Fibroblast of mammary gland (primary cell): Measurements from ENCODE around the gene PLAC8L1.
A peak's percentile ranks its signal among the peaks of the same experiment; 100 is the strongest.

Experiments
- DNase-seq: peaks from one replicate; pipeline ENCODE4 v3.0.0-alpha.2; 2010; ENCODE audit warnings: low read depth
- H3K4me3 ChIP-seq: 2 replicates; pipeline ENCODE4 v1.5.1; 2011; ENCODE audit warnings: low read depth, mild to moderate bottlenecking, low read length, moderate library complexity; ENCODE audit not compliant: control insufficient read depth
- CTCF ChIP-seq: conservative IDR thresholded peaks from 2 replicates; pipeline ENCODE4 v1.5.1; 2011; ENCODE audit warnings: low read depth, low read length, inconsistent platforms; ENCODE audit not compliant: control insufficient read depth, insufficient read depth

Gene PLAC8L1

GRCh38 chr5:146066968-146067367 is 38.4 kb downstream of the PLAC8L1 start:
- DNase-seq = no peak
- no peak for TF ChIP-seq CTCF
- no peak overlapping the region for H3K4me3 ChIP-seq

GRCh38 chr5:146060221-146060585 is 45.2 kb downstream of the PLAC8L1 start:
- DNase-seq = no peak
- no peak overlapping the region for H3K4me3 ChIP-seq
- no peak for TF ChIP-seq CTCF

- peak; percentile 10 for DNase-seq
- H3K4me3 ChIP-seq = no peak overlapping the region
- no peak for TF ChIP-seq CTCF
These were observed 45.7 kb downstream of the PLAC8L1 start for GRCh38 chr5:146059460-146060220.

- DNase-seq = no peak
- no peak overlapping the region for H3K4me3 ChIP-seq
- no peak for TF ChIP-seq CTCF
These were observed 49.9 kb downstream of the PLAC8L1 start for GRCh38 chr5:146055432-146055831.

GRCh38 chr5:146052780-146053179 is 52.6 kb downstream of the PLAC8L1 start:
- H3K4me3 ChIP-seq = no peak overlapping the region
- TF ChIP-seq CTCF = peak; percentile 14
- DNase-seq = no peak

GRCh38 chr5:146051678-146052077 is 53.7 kb downstream of the PLAC8L1 start:
- no peak overlapping the region for H3K4me3 ChIP-seq
- peak; percentile 38 for DNase-seq
- no peak for TF ChIP-seq CTCF

GRCh38 chr5:146050086-146050485 is 55.3 kb downstream of the PLAC8L1 start:
- no peak for TF ChIP-seq CTCF
- DNase-seq = no peak
- H3K4me3 ChIP-seq = no peak overlapping the region
